NT2/D1 (cell line): ENCODE data around the gene PRKACB.

ENCODE experiments used
- DNase-seq: peaks from one replicate; pipeline ENCODE4 v3.0.0-alpha.2; 2011; ENCODE audit warnings: low read depth, low spot score
- H3K27me3 ChIP-seq: 2 replicates; pipeline ENCODE4 v1.6.0; 2011; ENCODE audit warnings: mild to moderate bottlenecking; ENCODE audit not compliant: insufficient read length, insufficient read depth
- H3K36me3 ChIP-seq: 2 replicates; pipeline ENCODE4 v1.6.1; 2011; ENCODE audit warnings: mild to moderate bottlenecking, low read length, mixed read lengths; ENCODE audit not compliant: insufficient read depth, insufficient read length
- H3K4me1 ChIP-seq: 2 replicates; pipeline ENCODE4 v1.5.1; 2011; ENCODE audit not compliant: insufficient read depth, insufficient read length
- H3K4me3 ChIP-seq: 2 replicates; pipeline ENCODE4 v1.5.1; 2011; ENCODE audit warnings: low read depth; ENCODE audit not compliant: insufficient read length
- H3K9ac ChIP-seq: 2 replicates; pipeline ENCODE4 v1.6.0; 2011; ENCODE audit warnings: low read depth; ENCODE audit not compliant: insufficient read length
- H3K9me3 ChIP-seq: 2 replicates; pipeline ENCODE4 v1.5.1; 2011; ENCODE audit warnings: mild to moderate bottlenecking, low read length; ENCODE audit not compliant: insufficient read depth
- SUZ12 ChIP-seq: IDR thresholded peaks from 2 replicates; pipeline ENCODE4 v1.6.1; 2011; ENCODE audit not compliant: insufficient read length, insufficient read depth; ENCODE audit errors: extremely low read depth
- YY1 ChIP-seq: IDR thresholded peaks from 2 replicates; pipeline ENCODE4 v1.6.1; 2011; ENCODE audit not compliant: insufficient read length, insufficient read depth
- ZNF274 ChIP-seq: IDR thresholded peaks from 2 replicates; pipeline ENCODE4 v1.6.1; 2011; ENCODE audit warnings: mild to moderate bottlenecking, low read depth, low read length

PRKACB gene

GRCh38 chr1:84108900-84109578 lies 35.0 kb upstream of the PRKACB start:
- H3K4me3 ChIP-seq, result no peak overlapping the region
- TF ChIP-seq ZNF274 (no peak), YY1 (no peak)
- no peaks in the 10 kb centered on the region for H3K27me3 ChIP-seq
- no peaks in the 10 kb centered on the region for H3K36me3 ChIP-seq
- no peak for DNase-seq
- no peak overlapping the region for H3K9ac ChIP-seq
- H3K9me3 ChIP-seq, result peaks cover 5% of the 10 kb centered on the region; the same call in 1 of the 2 replicates
- no peaks in the 10 kb centered on the region for H3K4me1 ChIP-seq

- DNase-seq, result no peak
- H3K9me3 ChIP-seq, result peaks cover 5% of the 10 kb centered on the region; the same call in 1 of the 2 replicates
- TF ChIP-seq YY1, result no peak
- TF ChIP-seq SUZ12, result no peak
- TF ChIP-seq ZNF274, result no peak
- no peaks in the 10 kb centered on the region for H3K27me3 ChIP-seq
- no peak overlapping the region for H3K9ac ChIP-seq
- H3K4me3 ChIP-seq, result no peak overlapping the region
- H3K4me1 ChIP-seq, result no peaks in the 10 kb centered on the region
- no peaks in the 10 kb centered on the region for H3K36me3 ChIP-seq
These were observed 33.4 kb upstream of the PRKACB start for GRCh38 chr1:84110629-84111028.

- H3K27me3 ChIP-seq, result no peaks in the 10 kb centered on the region
- TF ChIP-seq ZNF274 (no peak), YY1 (no peak)
- H3K4me1 ChIP-seq, result no peaks in the 10 kb centered on the region
- H3K36me3 ChIP-seq, result no peaks in the 10 kb centered on the region
- no peak overlapping the region for H3K9ac ChIP-seq
- no peak for DNase-seq
- H3K9me3 ChIP-seq, result no peaks in the 10 kb centered on the region
- no peak overlapping the region for H3K4me3 ChIP-seq
These were observed 27.5 kb upstream of the PRKACB start for GRCh38 chr1:84116558-84116957.

- H3K4me3 ChIP-seq, result no peak overlapping the region
- no peaks in the 10 kb centered on the region for H3K4me1 ChIP-seq
- DNase-seq, result no peak
- H3K27me3 ChIP-seq, result no peaks in the 10 kb centered on the region
- H3K36me3 ChIP-seq, result no peaks in the 10 kb centered on the region
- no peak overlapping the region for H3K9ac ChIP-seq
- no peaks in the 10 kb centered on the region for H3K9me3 ChIP-seq
- TF ChIP-seq YY1, result no peak
- no peak for TF ChIP-seq SUZ12
- TF ChIP-seq ZNF274, result no peak
These were observed 26.2 kb upstream of the PRKACB start for GRCh38 chr1:84117868-84118267.

DNA sequence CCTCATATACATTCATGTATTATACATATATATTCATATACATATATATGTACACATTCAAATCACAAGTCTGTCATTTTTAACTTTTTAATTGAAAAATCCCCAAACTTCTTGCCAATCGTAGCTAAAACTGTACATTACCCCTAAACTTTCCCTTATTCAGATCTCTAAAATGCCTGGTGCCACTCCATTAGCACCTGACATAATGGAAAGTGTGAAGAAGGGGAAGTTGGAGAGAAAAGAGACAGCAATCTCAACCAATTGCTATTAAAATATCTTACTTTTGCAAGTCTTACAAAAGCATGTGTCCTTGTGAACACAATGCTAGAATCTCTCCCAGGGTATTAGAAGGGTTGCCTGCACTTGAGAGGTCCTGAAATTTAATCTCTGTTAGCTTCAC lies 22.7 kb upstream of the PRKACB start:
- Histone ChIP-seq H3K9ac (no peak overlapping the region), H3K4me3 (no peak overlapping the region), H3K9me3 (no peaks in the 10 kb centered on the region), H3K36me3 (no peaks in the 10 kb centered on the region), H3K27me3 (no peaks in the 10 kb centered on the region), H3K4me1 (no peaks in the 10 kb centered on the region)
- TF ChIP-seq ZNF274, result no peak
- TF ChIP-seq SUZ12, result no peak
- TF ChIP-seq YY1, result no peak
- DNase-seq, result no peak

- no peaks in the 10 kb centered on the region for H3K36me3 ChIP-seq
- H3K9ac ChIP-seq, result no peak overlapping the region
- TF ChIP-seq SUZ12 (no peak), ZNF274 (no peak), YY1 (no peak)
- no peaks in the 10 kb centered on the region for H3K27me3 ChIP-seq
- no peaks in the 10 kb centered on the region for H3K9me3 ChIP-seq
- H3K4me3 ChIP-seq, result no peak overlapping the region
- no peaks in the 10 kb centered on the region for H3K4me1 ChIP-seq
- DNase-seq, result peak; percentile 33
These were observed 21.2 kb upstream of the PRKACB start for GRCh38 chr1:84122780-84123382.

- Histone ChIP-seq H3K36me3 (no peaks in the 10 kb centered on the region), H3K4me3 (no peak overlapping the region), H3K4me1 (no peaks in the 10 kb centered on the region), H3K9me3 (no peaks in the 10 kb centered on the region; the same call in 1 of the 2 replicates), H3K9ac (no peak overlapping the region), H3K27me3 (no peaks in the 10 kb centered on the region)
- TF ChIP-seq SUZ12 (no peak), ZNF274 (no peak), YY1 (no peak)
- no peak for DNase-seq
These were observed 10.6 kb upstream of the PRKACB start for GRCh38 chr1:84133479-84133878.
